ENCODE results near the gene KIF3C.
A peak's percentile ranks its signal among the peaks of the same experiment; 100 is the strongest.
"Not testable (repeated sequence)": the region's sequence is repeated elsewhere in the genome, so short reads cannot be mapped to it uniquely, and the experiment has no call there.

Gene KIF3C

DNA sequence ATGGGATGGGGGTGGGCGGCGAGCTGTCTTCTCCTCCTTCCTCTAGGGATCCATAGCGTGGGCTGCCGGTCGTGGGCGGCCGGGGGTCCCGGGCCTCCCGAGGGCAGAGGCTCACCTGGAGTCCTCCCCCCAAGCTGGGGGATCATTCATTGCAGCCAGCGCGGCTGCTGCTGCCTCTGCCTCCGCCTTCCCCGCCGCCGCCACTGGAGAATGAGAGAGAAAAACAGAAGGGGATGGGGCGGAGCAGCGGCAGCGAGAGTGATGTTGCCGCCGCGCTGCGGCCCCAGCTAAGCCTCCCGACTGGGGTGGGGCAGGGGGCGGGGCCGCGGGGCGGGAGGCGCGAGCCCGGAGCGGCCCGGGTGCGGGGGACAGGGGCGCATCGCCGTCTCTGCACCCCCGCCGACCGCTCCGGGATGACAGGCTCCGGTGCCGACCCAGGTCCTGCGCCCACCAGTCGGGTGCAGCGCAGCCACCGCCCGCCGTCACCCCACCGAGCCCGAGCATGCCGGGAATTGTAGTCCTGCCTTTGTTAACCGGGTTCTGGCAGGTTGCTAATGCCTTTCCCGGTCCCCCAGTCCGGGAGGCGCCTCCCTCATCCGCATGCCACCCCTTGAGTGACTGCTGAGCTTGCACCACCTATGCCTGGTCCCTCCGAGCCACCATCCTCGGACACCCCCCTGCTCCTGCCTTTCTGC, at the start of gene KIF3C:
Gene KIF3C, minus strand, starts transcription at position 225 of the 695 bp plus-strand sequence. CDS start 580 bp downstream, outside the sequence.
- peak; percentile 89 for DNase-seq

DNA sequence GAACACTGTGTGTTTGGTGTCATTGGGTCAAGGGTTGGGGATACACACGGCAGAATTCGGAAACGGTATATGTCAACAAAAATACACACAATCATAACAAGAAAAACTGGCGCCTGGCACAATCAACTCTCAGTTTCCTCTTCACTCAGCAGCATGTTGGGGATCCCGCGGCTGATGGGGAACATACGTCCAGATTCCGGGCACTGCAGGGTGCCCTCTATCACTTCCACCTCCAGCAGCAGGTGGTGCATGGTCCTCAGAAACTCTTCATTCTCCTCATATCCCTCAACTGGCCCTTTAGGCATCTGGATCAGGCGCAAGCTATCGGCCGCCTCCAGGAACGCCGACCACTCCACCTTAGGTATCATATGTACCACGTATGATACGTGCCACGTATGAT, 45.8 kb upstream of the KIF3C start:
- not testable (repeated sequence) for DNase-seq

DNA sequence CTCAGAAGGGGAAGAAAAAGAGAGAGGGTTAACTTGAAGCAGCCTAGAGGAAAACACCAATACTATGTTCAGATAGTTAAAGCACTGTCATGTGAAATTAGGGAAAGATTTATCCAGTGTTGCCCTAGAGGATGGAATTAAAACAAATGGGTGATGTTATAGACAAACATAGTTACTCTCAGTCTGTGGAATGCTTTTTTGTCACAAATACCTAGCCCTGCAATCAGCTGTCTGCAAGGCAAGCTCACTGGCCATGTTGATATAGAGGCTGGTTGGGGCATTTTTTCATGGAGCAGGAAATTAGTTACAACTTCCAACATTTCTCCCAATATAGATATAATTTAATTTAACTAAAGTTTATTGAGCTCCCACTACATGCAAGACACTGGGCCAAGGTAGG, 43.2 kb upstream of the KIF3C start:
- no peak for DNase-seq

DNA sequence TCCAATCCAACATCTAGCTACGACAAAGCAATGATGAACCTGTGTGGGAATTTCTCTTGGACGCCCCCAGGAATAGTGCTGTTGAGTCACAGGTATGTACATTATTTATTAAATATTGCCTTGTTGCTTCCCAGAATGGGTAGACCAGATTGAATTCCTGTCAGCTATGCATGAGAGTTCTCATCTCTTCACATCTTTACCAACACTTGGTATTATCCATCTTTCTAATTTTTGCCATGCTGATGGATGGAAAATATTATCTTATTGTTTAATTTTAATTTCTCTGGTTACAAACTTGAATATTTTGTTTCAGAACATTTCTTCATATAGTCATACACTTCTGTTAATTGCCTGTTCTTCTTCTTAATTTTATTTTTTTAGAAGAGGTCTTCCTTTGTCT, 42.0 kb upstream of the KIF3C start:
- no peak for DNase-seq

DNA sequence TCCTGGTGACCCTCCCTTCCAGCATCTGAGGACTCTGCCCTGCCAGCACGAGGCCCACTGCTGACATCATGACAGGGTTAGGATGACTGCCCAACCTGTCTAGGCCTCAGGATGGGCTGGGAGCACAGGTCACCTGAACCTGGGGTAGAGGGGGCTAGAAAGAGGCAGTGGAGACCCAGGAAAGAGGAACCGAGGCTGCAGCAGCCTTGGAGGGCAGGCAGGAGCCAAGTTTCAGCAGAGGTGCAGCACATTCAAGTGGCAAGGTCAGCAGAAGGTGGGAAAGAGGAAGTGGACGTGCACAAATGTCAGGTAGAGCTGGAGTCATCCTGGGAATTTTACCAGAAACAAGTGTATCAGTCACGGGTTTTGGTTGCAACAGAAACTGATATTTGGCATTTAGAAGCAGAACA, 37.9 kb upstream of the KIF3C start:
- DNase-seq, result no peak

DNA sequence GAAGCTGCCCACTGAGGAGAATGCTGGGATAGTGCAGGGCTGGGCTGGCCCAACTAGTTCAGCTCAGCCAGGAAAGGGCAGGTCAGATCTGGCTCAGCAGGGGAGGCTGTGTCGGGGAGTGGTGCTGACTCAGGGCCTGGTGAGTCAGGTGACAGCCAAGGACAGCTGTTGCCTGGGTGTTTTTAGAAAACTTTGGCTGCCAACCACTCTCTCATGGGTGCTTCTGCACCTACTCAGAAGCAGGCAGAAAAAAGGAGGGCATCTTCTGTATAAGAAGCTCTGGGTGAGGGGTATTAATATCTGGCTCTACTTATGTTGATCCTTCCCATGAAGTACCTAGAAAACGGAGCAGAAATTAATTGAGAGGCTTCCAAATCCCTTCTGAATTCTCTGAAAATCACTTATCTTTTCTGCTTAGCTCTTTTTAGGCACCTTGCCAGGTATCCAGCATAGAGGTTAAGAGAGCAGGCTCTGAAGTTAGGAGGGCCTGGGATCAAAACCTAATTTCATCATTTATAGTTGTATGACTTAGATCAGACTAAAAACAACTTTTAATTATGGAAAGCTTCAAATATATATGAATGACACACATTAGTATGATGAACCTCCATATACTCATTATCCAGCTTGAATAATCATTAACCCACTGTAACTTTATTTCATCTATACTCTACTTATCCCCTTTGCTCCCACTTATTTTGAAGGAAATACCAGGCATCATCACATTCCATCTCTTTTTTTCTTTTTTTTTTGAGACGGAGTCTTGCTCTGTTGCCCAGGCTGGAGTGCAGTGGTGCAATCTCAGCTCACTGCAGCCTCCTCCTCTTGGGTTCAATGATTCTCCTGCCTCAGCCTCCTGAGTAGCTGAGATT, 36.1 kb upstream of the KIF3C start:
- no peak for DNase-seq

DNA sequence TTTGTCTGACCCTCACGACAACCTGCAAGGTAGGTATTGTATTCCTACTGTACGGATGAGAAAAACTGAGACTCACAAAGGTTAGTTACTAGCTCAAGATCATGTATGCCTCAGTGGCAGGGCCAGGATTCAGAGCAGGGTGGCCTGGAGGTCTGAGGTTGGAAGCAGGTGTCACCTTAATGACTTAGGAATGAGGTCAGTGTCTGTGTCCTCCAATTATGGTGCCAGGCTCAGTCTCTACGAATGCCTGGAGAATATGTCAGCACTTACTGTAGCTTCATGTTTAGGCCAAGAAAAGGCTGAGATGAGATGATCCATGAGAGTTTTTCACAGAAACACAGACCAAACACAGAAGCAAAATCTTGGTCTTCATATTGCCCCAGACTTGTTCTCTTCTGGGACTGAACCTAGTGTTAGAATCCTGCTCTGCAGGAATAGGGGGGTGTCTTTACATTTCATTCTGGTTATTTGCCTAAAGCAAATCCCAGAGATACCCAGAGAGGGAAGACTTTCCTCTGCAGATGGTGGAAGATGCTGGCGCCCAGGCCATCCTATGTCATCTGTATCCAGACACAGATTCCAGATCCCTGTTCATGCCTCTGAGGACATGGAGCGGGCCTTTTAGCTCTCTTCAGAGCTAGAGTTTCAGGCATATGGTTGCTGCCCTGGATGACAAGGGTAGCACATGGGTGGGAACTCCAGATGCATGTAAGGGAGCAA, 35.3 kb upstream of the KIF3C start:
- DNase-seq, result no peak

DNA sequence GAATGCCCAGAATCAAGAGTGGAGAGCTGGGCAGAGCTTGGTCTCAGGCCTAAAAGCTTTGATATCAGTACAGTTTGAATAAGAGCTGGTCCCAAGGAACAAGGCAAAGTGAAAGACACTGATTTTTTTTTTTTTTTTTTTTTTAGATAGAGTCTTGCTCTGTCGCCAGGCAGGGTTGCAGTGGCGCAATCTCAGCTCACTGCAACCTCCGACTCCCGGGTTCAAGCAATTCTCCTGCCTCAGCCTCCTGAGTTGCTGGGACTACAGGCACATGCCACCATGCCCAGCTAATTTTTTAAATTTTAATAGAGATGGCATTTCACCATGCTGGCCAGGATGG, 34.4 kb upstream of the KIF3C start:
- DNase-seq, result not testable (repeated sequence)

DNA sequence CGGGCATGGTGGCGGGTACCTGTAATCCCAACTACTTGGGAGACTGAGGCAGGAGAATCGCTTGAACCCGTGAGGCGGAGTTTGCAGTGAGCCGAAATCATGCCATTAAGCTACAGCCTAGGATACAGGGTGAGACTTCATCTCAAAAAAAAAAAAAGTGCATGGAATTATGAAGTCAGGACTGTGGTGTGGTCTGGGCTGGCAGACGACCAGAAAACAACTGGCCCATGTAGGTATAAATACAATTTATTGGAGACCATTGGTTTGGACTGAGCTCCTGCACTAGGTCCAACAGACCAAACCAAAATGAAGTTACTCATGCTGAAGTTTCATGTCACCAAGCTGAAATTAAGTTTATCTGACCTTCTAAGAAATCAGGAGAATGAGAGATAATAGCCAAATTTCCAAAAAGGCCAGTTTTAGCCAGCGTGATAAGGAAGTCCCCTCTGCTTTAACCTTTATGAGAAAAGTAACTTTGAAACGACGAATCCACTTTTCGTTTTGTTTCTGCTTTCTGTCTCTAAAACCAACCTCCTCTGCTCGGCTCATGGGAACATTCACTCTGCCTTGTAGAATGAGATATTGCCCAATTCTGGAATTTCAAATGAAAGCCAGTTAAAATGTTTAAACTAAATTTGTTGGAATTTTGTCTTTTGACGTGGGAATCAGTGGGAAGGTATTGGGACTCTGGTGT, 33.9 kb upstream of the KIF3C start:
- DNase-seq, result no peak

DNA sequence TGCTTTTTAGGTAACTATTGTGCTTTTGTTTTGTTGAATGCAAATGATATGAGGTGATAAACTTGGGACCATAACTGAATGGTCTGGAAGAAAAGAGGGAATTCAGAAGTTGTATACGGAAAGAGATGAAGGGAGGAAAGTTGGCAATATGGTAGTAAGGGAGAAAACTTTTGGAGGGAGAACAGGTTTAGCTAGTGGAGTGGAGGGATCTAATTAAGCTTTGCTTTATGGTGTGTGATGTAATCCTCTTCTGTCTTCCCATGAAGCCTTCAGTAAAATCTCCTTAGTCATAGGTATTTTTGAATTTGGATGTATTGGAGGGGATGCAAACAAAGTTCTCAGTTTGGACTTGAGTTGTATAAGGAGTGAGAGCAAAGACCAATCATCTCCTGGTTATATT, 31.4 kb upstream of the KIF3C start:
- DNase-seq, result no peak

DNA sequence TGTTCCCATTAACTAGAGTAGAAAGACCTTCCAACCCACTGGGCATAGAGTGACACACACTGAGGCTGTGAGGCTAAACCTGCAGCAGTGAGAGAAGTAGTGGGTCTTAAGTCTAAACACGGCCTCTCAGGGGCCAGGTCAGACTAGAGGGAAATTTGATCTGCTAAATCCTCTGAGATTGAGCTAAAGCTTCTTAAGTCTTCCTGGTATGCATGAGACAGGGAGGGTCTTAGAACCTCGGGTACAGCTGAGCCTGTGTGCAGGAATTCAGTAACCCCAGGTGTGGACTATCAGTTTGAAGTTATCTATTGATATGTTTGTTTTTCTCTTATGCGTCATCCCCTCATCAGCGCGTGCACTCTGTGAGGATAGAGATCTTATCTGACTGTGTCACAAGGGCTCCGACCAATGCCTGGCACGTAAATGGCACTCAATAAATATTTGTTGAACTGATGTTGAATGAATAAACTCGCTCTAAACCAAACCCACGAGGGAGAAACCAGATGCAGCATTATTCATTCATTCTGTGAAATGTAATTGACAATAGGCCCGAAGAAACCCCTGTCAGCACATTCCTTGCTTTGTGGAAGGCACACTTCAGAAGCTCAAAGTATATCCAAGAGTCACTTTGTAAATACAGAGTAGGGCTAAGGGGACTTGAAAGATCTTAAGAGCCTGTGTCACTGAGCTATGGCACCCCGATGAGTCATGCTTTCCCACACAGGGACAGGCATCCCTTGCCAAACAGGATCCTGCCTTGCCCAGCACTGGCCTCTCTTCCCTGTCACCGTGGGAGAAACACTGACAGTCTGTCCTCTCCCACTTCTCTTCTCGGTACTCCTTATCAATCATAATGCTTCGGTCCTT, 29.9 kb upstream of the KIF3C start:
- no peak for DNase-seq

DNA sequence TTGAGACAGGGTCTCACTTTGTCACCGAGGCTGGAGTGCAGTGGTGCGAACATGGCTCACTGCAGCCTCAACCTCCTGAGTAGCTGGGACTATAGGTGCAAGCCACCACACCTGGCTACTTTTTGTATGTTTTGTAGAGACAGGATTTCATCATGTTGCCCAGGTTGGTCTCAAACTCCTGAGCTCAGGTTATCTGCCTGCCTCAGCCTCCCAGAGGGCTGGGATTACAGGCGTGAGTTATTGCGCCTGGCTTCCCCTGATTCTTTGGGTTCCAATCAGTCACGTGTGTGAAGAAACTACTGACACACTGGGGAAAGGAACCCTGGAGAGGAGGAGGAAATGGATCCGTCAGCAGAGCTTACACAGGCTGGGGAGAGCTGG, 29.3 kb upstream of the KIF3C start:
- no peak for DNase-seq

DNA sequence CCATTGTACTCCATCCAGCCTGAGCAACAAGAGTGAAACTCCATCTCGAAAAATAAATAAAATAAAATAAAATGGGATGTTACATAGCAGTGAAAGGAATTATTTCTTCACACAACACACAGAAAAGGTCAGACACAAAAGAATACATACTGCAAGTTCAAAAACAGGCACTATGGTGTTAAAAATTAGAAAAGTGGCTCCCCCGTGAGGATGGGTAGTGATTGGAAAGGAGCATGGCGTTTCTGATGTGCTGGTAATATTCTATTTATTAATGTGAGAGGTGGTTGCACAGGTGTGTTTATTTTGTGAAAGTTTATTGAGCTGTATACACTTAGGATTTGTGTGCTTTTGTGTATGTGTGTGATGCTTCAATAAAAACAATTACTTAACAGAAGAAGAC, 28.6 kb upstream of the KIF3C start:
- no peak for DNase-seq

DNA sequence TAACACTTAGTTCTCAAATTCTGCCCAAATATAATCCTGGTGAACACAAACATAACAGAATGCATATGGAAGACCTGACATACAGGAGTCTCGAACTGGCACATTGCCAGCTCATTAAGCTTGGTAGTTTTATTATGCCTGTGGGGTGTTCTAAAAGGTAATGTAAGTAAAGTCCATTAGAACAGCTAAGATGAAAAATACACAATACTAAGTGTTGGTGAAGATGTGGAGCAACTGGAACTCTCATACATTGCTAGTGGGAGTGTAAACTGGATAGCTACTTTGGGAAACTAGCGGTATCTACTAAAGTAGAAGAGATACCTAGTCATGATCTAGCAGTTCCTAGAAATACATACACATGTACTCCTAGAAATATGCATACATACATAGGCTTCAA, 27.3 kb upstream of the KIF3C start:
- DNase-seq, result no peak

DNA sequence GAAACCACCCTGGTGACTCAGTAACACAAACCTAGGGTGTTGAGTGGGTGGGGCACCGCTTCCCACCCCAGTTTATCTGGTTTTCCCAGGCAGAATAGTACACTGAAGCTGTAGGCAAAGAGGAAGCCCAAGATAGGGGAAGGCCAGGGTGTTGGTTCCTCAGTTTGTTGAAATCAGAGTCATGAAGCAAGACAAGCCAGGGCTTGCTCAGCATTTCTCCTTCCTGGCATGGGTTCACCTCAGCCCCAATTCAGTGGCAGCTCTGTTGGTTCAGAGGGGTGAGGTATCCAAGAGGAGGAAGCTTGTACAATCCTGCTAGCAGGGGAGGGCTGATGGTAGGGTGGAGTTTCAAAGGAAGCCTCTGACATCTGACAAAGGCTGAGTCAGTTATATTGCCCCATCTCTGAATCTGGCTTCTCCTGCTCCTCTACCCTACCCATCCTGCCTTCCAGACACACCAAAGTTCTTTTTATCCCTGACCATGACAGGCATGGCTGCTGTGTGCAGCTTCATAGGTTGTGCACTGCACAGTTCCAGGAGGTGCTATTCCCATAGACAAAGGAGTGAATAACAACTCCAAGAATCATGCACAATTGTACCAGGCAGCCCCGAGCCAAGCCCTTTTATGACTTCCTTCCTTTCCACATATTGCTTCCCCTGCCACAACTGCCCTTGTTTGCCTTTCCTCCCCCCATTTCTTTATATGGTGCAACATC, 26.7 kb upstream of the KIF3C start:
- no peak for DNase-seq

DNA sequence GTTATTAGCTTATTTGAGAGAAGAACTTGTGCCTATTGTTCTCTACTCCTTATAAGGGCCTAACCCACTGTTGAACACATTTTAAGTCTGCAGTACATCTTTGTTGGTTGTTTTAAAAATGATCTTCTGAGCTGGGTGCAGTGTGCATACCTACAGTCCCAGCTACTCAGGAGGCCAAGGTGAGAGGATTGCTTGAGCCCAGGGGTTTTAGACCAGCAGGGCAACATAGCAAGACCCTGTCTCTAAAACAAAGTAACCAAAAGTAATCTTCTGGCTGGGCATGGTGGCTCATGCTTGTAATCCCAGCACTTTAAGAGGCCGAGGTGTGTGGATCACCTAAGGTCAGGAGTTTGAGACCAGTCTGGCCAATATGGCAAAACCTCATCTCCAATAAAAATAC, 25.8 kb upstream of the KIF3C start:
- DNase-seq, result no peak

DNA sequence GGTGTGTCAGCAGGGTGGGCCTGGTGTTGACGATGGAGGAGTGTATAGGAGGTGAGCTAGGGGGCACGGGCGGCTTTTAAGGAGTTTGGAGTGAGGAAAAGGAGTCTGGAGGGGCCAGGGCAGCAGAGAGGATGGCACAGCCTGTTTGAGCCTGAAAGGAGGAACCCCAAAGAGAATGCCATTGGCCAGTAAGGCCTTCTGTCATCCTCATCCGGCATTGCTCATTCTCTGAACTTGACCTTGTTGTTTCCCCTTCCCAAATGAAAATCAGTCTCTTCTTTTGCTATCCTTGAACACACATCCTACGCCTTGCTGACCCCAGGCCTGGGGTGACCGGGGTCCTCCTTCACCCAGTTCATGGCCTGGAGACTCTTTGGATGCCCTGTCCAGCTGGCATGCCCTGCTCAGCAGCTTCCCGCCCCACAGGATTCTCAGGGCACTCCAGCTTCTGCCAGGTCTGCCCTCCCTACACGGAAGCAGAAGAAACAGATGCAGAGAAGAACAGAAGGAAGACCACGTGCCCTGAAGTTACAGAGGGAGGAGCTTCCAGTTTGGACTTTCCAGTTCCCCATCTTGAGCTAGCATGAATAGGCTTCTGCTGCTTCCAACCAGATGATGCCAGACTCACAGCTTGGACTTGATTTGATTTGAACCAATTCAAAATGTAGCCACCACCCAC, 20.5 kb upstream of the KIF3C start:
- no peak for DNase-seq

DNA sequence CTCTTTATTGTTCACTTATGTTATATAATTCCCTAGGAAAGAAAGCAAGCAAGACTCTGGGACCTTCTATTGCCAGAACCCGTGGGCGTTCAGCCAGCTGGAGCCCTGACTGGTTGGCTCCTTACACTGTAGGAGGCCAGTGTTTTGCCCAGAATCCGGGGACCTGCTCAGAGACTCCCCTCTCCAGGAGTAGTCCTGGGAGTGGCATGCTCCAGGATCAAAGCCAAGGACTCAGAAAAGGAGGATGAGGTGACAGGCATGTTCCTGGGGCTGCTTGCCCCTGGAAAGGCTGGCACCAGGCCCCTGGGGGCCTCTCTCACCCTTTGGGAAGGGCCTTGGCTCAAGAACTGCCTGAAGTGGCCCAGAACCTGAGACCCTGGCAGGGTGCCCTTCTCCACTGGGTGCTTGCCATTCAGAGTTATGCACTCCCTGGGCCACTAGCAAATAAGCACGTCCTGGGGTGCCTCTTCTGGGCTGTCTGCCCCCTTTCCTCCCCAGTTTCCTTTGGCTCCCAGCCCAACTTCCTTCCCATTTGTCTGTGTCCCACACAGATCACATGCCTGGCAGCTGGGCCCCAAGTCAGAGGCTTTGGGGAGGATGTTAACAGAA, 19.6 kb upstream of the KIF3C start:
- no peak for DNase-seq

DNA sequence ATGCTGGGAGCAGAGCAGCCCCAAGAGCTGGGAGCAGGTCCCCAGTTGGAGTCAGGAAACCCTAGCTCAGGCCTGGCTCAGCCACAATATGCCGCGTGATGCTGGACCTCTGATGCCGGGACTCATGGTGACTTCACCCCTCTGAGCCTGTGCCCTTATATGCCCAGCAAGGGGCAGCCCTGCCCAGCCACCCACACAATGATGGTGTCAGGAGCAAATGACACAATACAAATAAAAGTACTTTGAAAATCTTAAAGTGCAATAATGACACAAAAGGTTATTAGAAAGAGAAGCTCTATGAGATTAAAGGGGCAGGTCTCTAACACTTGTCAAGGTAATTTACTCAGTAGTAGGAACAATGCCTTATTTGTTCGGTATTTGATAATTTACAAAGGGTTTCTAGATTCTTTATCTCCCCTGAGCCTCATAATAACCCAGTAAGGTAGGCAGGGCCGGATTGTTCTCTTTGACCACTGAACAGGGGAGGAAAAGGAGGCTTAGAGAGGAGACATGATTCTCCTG, 18.3 kb upstream of the KIF3C start:
- DNase-seq, result no peak

DNA sequence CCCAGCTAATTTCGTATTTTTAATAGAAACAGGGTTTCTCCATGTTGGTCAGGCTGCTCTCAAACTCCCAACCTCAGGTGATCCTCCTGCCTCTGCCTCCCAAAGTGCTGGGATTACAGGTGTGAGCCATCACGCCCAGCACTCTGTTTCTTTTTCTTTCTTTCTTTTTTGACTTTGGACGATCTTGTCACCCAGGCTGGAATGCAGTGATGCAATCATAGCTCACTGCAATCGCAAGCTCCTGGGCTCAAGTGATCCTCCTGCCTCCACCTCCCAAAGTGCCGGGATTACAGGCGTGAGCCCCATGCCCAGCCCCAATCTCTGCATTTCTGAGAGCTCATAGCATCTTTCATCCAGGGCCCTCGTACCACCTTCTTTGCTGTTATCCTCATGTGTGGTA, 17.1 kb upstream of the KIF3C start:
- not testable (repeated sequence) for DNase-seq

All from activated CD8-positive, alpha-beta memory T cell treated with anti-CD3 and anti-CD28 coated beads for 24 hours (primary cell).